BJ (cell line): ENCODE measurements around the gene SLC35F1. TPM values are rescaled to one million over a fixed set of nuclear protein-coding genes. Genes with fewer than 3 reads are reported as not detected.

Source experiments
- CTCF ChIA-PET: fragments of 350-600 bp; formaldehyde crosslinking; extraction: SDS; loops from one replicate; lab custom pipeline; 2021; ENCODE audit warnings: antibody characterized with exemption, inconsistent platforms; lab: Yijun Ruan, JAX
- POLR2A ChIA-PET: fragments of 300-600 bp; sonication (Branson Sonifier 250); formaldehyde crosslinking; extraction: SDS; loops from one replicate; lab custom pipeline; 2021; ENCODE audit warnings: antibody characterized with exemption; lab: Charles Lee
- DNase-seq: peaks from one replicate; pipeline ENCODE4 v3.0.0-alpha.2; 2011; ENCODE audit warnings: low read depth
- H3K27me3 ChIP-seq: 2 replicates; pipeline ENCODE4 v1.6.0; 2011; ENCODE audit warnings: low read length; ENCODE audit not compliant: control insufficient read depth, insufficient read depth
- H3K36me3 ChIP-seq: 2 replicates; pipeline ENCODE4 v1.5.1; 2011; ENCODE audit warnings: low read length; ENCODE audit not compliant: control insufficient read depth, insufficient read depth
- H3K4me3 ChIP-seq: 2 replicates; pipeline ENCODE4 v1.5.1; 2011; ENCODE audit warnings: low read depth, mild to moderate bottlenecking, control low read depth, low read length
- CTCF ChIP-seq: IDR thresholded peaks from 2 replicates; pipeline ENCODE4 v1.5.1; 2011; ENCODE audit warnings: low read depth, mild to moderate bottlenecking, control low read depth, inconsistent platforms, low read length, moderate library complexity; ENCODE audit not compliant: insufficient read depth
- polyA plus RNA-seq: library from polyadenylated mRNA; depleted of rRNA; stranded (reverse); fragments of >200 nt; gene quantifications from 2 replicates; pipeline ENCODE4 v1.2.3, GENCODE V29; 2011

Gene SLC35F1
- polyA plus RNA-seq, 1 experiment: not detected

- Histone ChIP-seq H3K36me3 (no peaks in the 10 kb centered on the region), H3K4me3 (no peak overlapping the region), H3K27me3 (no peaks in the 10 kb centered on the region; the same call in none of the 2 replicates)
- no peak for TF ChIP-seq CTCF
- ChIA-PET POLR2A (no interaction called here), CTCF (no interaction called here)
- no peak for DNase-seq
Observed at GRCh38 chr6:118334634-118335033, 427.6 kb downstream of the SLC35F1 start.

- no peak for DNase-seq
- ChIA-PET POLR2A (no interaction called here), CTCF (no interaction called here)
- no peak overlapping the region for H3K4me3 ChIP-seq
- H3K27me3 ChIP-seq: no peaks in the 10 kb centered on the region; the same call in none of the 2 replicates
- TF ChIP-seq CTCF: no peak
- H3K36me3 ChIP-seq: no peaks in the 10 kb centered on the region
Observed at GRCh38 chr6:118335325-118335816, 428.3 kb downstream of the SLC35F1 start.

- no peak for DNase-seq
- TF ChIP-seq CTCF: no peak
- Histone ChIP-seq H3K36me3 (no peaks in the 10 kb centered on the region), H3K4me3 (no peak overlapping the region), H3K27me3 (peaks cover 1% of the 10 kb centered on the region; the same call in 1 of the 2 replicates)
- ChIA-PET POLR2A (no interaction called here), CTCF (no interaction called here)
Observed at GRCh38 chr6:118344014-118344670, 437.1 kb downstream of the SLC35F1 start.

GRCh38 chr6:118350881-118351430 is 443.9 kb downstream of the SLC35F1 start:
- Histone ChIP-seq H3K36me3 (no peaks in the 10 kb centered on the region), H3K4me3 (no peak overlapping the region), H3K27me3 (peaks cover 1% of the 10 kb centered on the region; the same call in 1 of the 2 replicates)
- ChIA-PET POLR2A (no interaction called here), CTCF (interaction anchor here (0.6 to 0.7 kb wide), 2 partner anchors 50 to 706 kb away, joined by 3 to 4 read pairs; no protein-coding TSS in a partner anchor)
- DNase-seq: peak; percentile 37
- TF ChIP-seq CTCF: no peak

- H3K4me3 ChIP-seq: no peak overlapping the region
- DNase-seq: no peak
- ChIA-PET POLR2A (no interaction called here), CTCF (no interaction called here)
- H3K36me3 ChIP-seq: no peaks in the 10 kb centered on the region
- H3K27me3 ChIP-seq: peaks cover 1% of the 10 kb centered on the region; the same call in 1 of the 2 replicates
- no peak for TF ChIP-seq CTCF
Observed at GRCh38 chr6:118353564-118353963, 446.5 kb downstream of the SLC35F1 start.
